Activated T-helper 1 cell treated with anti-CD3 and anti-CD28 coated beads, Interleukin-12 subunit alpha, Interleukin-12 subunit beta, Interleukin-2, Interleukin-4 antibody, amounts not matched to agents 30 ng/mL and 10 ng/mL and 1 ng/mL, durations not matched to agents 14 hours and 24 hours and 36 hours (primary cell): ENCODE measurements around the gene UPK3BL2. TPM values are rescaled to one million over a fixed set of nuclear protein-coding genes. Genes with fewer than 3 reads are reported as not detected.
A peak's percentile ranks its signal among the peaks of the same experiment; 100 is the strongest.
"Not testable (repeated sequence)": the region's sequence is repeated elsewhere in the genome, so short reads cannot be mapped to it uniquely, and the experiment has no call there.

Source experiments
- DNase-seq: peaks from one replicate; pipeline ENCODE4 v3.0.0; 2021; ENCODE audit warnings: low spot score
- H3K27ac Mint-ChIP-seq: one replicate; pipeline ENCODE4 v1.8.0; 2021; ENCODE audit warnings: mild to moderate bottlenecking, mixed read lengths
- H3K27me3 Mint-ChIP-seq: one replicate; pipeline ENCODE4 v1.8.0; 2022; ENCODE audit warnings: mild to moderate bottlenecking, moderate library complexity, mixed read lengths; ENCODE audit not compliant: insufficient read depth
- H3K36me3 Mint-ChIP-seq: one replicate; pipeline ENCODE4 v1.8.0; 2021; ENCODE audit warnings: low read depth, mixed read lengths
- H3K4me1 Mint-ChIP-seq: one replicate; pipeline ENCODE4 v1.8.0; 2021; ENCODE audit warnings: low read depth, mixed read lengths
- H3K4me3 Mint-ChIP-seq: one replicate; pipeline ENCODE4 v1.8.0; 2021; ENCODE audit warnings: mild to moderate bottlenecking, moderate library complexity, mixed read lengths
- H3K9me3 Mint-ChIP-seq: one replicate; pipeline ENCODE4 v1.8.0; 2021; ENCODE audit warnings: mixed read lengths
- intact Hi-C: fragments of 100-400 bp; cut with micrococcal nuclease; formaldehyde crosslinking; loops from one replicate; pipeline ENCODE4 v1.15.1; 2024
- total RNA-seq: library from RNA; stranded (reverse); gene quantifications from 2 replicates; pipeline ENCODE4 v1.2.3, GENCODE V29; 2022

Gene UPK3BL2
- 13.4 and 15.7 TPM in 2 replicates for total RNA-seq

- H3K9me3 Mint-ChIP-seq, H3K4me3 Mint-ChIP-seq, H3K4me1 Mint-ChIP-seq, H3K36me3 Mint-ChIP-seq, intact Hi-C loops, DNase-seq, H3K27ac Mint-ChIP-seq, H3K27me3 Mint-ChIP-seq: not testable (repeated sequence)
Measured at GRCh38 chr7:102543596-102543995, at the start of gene UPK3BL2. Gene UPK3BL2, minus strand, starts transcription at chr7:102543696. Its CDS starts 60 bp downstream, at chr7:102543636.

- H3K27ac Mint-ChIP-seq, H3K36me3 Mint-ChIP-seq, H3K9me3 Mint-ChIP-seq: not testable (repeated sequence)
Measured at GRCh38 chr7:102592477-102593019, 49.1 kb upstream of the UPK3BL2 start.

GRCh38 chr7:102589857-102590256 is 46.4 kb upstream of the UPK3BL2 start:
- H3K4me1 Mint-ChIP-seq, H3K9me3 Mint-ChIP-seq, DNase-seq, H3K27me3 Mint-ChIP-seq, intact Hi-C loops, H3K27ac Mint-ChIP-seq, H3K4me3 Mint-ChIP-seq, H3K36me3 Mint-ChIP-seq: not testable (repeated sequence)

More at GRCh38 chr7:102592477-102593019, 49.1 kb upstream of the UPK3BL2 start:
- H3K4me3 Mint-ChIP-seq, H3K4me1 Mint-ChIP-seq, DNase-seq, H3K27me3 Mint-ChIP-seq, intact Hi-C loops: not testable (repeated sequence)

GRCh38 chr7:102583495-102583894 is 40.0 kb upstream of the UPK3BL2 start:
- H3K4me3 Mint-ChIP-seq, H3K36me3 Mint-ChIP-seq, DNase-seq, H3K9me3 Mint-ChIP-seq, H3K27ac Mint-ChIP-seq, H3K4me1 Mint-ChIP-seq, intact Hi-C loops, H3K27me3 Mint-ChIP-seq: not testable (repeated sequence)

GRCh38 chr7:102581722-102582121 is 38.2 kb upstream of the UPK3BL2 start:
- H3K9me3 Mint-ChIP-seq, intact Hi-C loops, H3K36me3 Mint-ChIP-seq, H3K4me1 Mint-ChIP-seq, H3K27me3 Mint-ChIP-seq, H3K4me3 Mint-ChIP-seq, DNase-seq, H3K27ac Mint-ChIP-seq: not testable (repeated sequence)

- H3K9me3 Mint-ChIP-seq, H3K36me3 Mint-ChIP-seq, H3K4me1 Mint-ChIP-seq, DNase-seq, H3K27me3 Mint-ChIP-seq, H3K4me3 Mint-ChIP-seq, H3K27ac Mint-ChIP-seq, intact Hi-C loops: not testable (repeated sequence)
Measured at GRCh38 chr7:102578486-102578885, 35.0 kb upstream of the UPK3BL2 start.

- H3K27me3 Mint-ChIP-seq, H3K4me1 Mint-ChIP-seq, H3K4me3 Mint-ChIP-seq, DNase-seq, intact Hi-C loops, H3K9me3 Mint-ChIP-seq, H3K36me3 Mint-ChIP-seq, H3K27ac Mint-ChIP-seq: not testable (repeated sequence)
Measured at GRCh38 chr7:102577315-102578240, 34.1 kb upstream of the UPK3BL2 start.

- H3K4me1 Mint-ChIP-seq, H3K9me3 Mint-ChIP-seq, H3K27me3 Mint-ChIP-seq, intact Hi-C loops, DNase-seq, H3K36me3 Mint-ChIP-seq, H3K4me3 Mint-ChIP-seq, H3K27ac Mint-ChIP-seq: not testable (repeated sequence)
Measured at GRCh38 chr7:102576363-102576762, 32.9 kb upstream of the UPK3BL2 start.

GRCh38 chr7:102574607-102575006 is 31.1 kb upstream of the UPK3BL2 start:
- not testable (repeated sequence) for H3K4me1 Mint-ChIP-seq

GRCh38 chr7:102572261-102573239 is 29.1 kb upstream of the UPK3BL2 start, which contains the start of gene POLR2J3:
Gene POLR2J3, minus strand, starts transcription at chr7:102572583. Its CDS starts 62 bp downstream, at chr7:102572521.
- intact Hi-C loops, H3K27me3 Mint-ChIP-seq, H3K4me1 Mint-ChIP-seq, H3K9me3 Mint-ChIP-seq, H3K36me3 Mint-ChIP-seq: not testable (repeated sequence)
- Mint-ChIP-seq H3K27ac (peak within 1 kb of the TSS; percentile 91), H3K4me3 (peak within 1 kb of the TSS; percentile 91)
- DNase-seq: peak; percentile 100

More at GRCh38 chr7:102574607-102575006, 31.1 kb upstream of the UPK3BL2 start:
- H3K27me3 Mint-ChIP-seq, DNase-seq, H3K36me3 Mint-ChIP-seq, H3K27ac Mint-ChIP-seq, intact Hi-C loops, H3K9me3 Mint-ChIP-seq, H3K4me3 Mint-ChIP-seq: not testable (repeated sequence)

GRCh38 chr7:102568620-102569019 is 25.1 kb upstream of the UPK3BL2 start:
- DNase-seq, H3K4me1 Mint-ChIP-seq, H3K4me3 Mint-ChIP-seq, H3K9me3 Mint-ChIP-seq, H3K36me3 Mint-ChIP-seq, H3K27ac Mint-ChIP-seq, intact Hi-C loops, H3K27me3 Mint-ChIP-seq: not testable (repeated sequence)

GRCh38 chr7:102550808-102551422 is 7.4 kb upstream of the UPK3BL2 start, which contains the start of gene SPDYE2:
Gene SPDYE2, plus strand, starts transcription at chr7:102551226. Its CDS starts 2,030 bp downstream, at chr7:102553256.
- H3K9me3 Mint-ChIP-seq, H3K4me1 Mint-ChIP-seq, H3K27ac Mint-ChIP-seq, DNase-seq, H3K27me3 Mint-ChIP-seq, H3K36me3 Mint-ChIP-seq, H3K4me3 Mint-ChIP-seq, intact Hi-C loops: not testable (repeated sequence)
